Epidermal melanocyte (primary cell): ENCODE measurements around the gene MED27.
"Not testable (repeated sequence)": the region's sequence is repeated elsewhere in the genome, so short reads cannot be mapped to it uniquely, and the experiment has no call there.

ENCODE experiments used
- DNase-seq: peaks from one replicate; pipeline ENCODE4 v3.0.0; 2011; ENCODE audit warnings: low spot score; ENCODE audit not compliant: insufficient read length

Gene MED27

DNA sequence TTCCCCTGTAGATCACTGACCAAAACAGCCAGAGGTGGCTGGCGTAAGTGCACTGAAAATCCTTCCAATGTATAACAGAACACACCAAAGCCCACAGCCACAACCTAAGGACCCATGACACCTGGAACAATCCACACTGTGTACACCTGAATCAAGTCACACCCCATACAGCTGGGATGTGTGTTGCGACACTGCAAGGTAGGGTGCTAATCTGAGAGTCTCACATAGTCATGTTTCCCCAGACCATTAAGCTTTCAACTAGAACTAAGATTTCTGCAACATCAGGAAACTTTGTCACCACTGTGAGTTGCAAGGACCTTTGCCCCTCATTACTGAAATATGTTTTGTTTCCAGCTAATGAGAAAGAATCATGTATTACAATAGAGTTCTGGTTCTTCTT is 59.4 kb downstream of the MED27 start:
- DNase-seq: no peak

DNA sequence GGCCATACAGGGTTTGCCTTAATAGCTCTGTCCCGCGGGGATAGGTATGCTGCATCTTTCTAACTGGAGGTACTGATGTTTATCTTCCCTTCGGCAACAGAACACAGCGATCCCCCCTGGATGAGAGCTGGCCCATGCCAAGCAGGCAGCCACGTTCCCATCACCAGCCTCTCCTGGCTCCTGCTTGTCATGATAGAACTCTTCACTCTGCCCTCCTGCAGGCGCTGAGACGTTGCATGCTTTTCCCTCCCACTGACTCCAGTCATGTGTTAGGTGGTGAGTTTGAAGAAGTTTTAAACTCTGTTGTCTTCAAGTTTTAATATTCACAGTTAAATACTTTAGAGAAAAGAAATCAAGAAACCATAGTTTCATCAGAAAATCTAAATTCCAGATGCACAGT is 60.0 kb downstream of the MED27 start:
- no peak for DNase-seq

DNA sequence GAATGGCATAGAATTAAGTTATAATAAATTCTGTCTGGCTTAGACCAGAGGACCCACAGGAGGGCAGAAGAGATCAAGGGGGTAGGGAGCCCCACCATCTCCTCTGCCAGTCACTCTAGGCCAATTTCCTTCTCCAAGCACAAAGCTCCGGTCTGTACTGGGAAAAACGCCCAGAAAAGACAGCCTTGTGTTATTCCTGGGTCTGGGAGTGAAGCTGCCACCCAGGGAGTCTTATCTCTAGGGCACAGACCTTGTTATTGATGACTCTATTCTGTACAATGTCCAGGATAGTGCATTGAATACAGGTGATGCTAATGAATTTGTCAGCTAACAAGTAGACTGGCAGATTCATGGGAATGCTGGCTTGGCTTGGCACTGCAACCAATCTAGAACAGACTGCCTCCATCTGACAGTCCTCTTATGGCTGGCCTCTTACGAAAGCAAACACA is 60.7 kb downstream of the MED27 start:
- DNase-seq: no peak

DNA sequence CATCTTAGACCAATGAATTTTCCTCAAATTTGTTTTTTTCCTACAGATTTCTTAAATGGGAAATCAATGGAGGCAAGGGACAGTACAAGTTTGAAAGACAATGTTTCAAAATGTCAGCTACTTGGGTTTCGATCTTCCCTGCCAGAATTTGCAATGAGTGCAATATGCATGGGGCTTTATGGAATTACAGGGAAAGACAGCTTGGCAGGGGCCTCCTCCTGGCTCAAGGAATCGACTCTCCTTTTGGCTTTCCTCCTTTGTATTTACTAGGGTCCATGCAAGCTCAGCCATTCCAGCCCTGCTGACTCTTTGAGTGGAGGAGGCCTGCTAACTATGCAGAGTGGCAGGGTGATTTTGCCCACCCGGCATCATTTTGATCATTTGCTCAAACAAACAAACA is 63.2 kb downstream of the MED27 start:
- no peak for DNase-seq

DNA sequence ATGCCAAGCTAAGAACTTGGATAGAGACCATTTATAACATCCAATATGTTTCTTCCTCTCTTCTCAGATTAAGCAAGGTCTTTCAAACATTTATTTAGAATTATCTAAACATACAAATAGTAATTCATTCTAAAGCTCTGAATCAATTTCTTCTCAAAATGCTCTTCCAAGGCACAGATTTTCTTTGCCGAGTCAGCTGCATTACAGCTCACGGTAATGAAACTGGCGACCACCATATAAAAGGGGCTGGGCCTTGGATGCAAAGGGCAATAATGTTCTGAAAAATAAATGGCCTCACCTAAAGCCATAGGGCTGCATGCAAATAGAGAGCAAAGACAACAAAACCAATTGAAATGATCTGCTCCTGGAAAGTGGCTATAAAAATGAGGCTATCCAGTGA is 63.8 kb downstream of the MED27 start:
- no peak for DNase-seq

DNA sequence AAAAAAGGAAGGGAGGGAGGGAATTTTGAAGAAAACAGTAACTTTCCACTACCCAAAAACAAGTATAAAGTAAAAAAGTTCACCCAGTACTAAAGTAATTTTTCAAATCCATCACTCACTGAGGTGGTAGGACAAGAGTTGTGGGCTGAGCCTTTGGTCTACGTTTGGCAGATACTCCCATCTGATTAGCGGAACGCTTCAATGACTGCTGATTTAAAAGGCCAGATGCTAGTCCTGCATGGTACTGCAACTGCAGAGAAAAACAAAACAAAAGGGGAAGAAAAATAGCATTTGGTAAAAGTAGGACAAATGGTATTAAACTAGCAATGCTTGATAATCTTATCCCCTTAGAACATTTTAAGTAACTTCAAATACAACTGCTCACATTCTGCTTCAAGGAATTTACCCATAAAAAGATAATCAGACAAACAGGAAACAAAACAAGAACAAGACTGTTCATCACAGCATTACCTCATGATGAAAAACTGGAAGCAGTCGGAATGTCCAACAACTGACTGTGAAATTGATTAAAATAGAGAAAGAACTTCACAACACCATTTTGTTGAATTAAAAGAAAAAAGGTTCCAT is 65.4 kb downstream of the MED27 start:
- DNase-seq: peak; percentile 49

DNA sequence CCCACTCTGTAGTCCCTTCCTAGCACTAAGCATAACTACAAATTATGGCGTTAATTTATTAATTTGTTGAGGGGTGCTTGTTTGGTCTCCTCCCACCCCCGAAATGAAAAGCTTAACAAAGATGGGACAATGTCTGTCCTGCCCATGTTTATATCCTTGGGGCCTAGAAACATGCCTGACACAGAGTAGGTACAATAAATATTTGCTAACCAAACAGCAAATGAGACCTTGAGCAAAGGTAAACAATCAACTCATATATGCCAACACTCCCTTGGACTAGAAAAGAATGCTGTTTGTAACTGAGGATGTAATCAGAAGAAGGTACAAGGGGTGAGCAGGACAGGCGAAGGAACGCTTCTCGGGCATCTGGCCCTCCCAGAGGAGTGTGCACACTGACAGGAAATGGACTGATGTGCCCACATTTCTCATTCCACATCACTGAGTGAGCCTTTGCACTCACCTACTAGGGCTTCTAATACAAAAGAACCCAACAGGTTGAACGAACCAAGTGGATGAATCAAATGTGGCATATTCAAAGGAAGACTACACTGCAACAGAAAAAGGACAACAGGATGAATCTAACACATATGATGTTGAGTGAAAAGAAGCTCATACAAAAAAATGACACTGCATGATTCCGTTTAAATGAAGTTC is 66.8 kb downstream of the MED27 start:
- no peak for DNase-seq

DNA sequence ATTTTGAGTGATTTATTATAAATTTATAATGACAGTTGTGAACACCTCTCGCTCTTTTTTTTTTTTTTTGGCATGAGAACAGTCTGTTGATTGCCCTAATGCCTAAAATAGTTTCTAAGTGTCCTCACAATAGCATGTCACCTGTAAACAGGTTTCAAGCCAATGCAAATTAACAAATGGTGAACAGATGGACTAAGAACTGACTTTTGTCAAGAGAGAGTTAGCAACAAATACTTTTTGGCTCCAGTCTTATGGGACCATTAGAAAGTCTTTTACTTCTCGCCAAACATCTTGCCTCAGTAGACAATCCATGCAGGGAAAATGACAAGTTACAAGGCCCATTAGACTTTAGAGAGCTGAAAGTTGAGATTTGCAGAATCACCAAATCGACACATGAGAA is 67.8 kb downstream of the MED27 start:
- no peak for DNase-seq

DNA sequence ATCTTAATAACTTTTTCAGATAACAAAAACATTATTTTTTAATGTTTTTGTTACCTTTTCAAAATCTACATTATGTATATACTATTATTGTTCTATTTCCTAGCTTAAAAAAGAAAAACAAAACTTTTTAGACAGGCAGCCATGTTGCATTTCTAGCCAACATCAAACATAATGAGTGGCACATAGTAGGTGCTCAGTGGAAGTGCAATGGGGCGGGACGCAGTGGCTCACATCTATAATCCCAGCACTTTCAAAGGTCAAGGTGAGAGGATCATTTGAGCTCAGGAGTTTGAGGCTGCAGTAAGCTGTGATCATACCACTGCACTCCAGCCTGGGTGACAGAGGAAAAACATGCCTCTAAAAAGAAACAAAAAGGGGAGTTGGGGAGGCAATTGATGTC is 68.4 kb downstream of the MED27 start:
- no peak for DNase-seq

DNA sequence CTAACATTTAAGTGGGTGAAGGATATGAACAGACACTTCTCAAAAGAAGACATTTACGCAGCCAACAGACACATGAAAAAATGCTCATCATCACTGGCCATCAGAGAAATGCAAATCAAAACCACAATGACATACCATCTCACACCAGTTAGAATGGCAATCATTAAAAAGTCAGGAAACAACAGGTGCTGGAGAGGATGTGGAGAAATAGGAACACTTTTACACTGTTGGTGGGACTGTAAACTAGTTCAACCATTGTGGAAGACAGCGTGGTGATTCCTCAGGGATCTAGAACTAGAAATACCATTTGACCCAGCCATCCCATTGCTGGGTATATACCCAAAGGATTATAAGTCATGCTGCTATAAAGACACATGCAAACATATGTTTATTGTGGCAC is 69.5 kb downstream of the MED27 start:
- DNase-seq: not testable (repeated sequence)

DNA sequence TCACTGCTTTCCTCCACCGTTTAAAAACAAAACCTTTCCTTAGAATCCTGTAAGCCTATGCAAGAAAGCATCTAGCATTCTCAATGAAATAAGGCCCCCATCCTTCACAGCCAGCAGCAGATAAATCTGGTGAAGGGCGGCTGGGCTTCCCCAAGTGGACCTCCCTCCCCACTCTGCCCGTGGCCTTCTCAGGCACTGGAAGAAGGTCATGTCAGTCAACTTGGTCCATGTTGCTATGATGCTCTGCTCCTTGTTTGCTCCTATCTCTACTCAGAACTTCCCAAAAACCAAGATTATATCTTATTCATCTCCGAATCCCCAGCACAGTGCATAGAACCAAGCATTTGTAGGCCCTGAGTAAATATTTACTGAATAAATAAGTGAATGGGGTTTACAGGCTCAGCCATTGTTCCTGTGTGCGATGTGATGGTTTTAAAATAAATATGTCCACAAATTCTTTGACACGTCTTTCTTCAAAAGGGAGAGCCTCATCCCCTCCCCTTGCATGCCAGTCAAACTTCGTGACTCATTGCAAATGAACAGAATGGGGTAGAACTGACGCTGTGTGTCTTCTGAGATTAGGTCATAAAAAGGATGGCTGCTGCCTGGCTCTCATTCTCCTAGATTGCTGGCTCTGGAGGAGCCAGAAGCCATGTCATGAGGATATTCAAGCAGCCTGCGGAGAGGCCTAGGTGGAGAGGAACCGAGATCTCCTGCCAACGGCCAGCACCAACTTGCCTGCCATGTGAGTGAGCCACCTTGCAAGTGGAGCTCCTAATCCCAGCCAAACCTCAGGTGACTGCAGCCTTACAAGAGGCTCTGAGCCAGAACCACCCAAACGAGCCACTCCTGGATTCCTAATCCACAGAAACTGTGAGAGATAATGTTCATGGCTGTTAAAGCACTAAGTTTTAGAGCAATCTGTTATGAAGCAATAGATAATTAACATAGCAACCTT is 70.5 kb downstream of the MED27 start:
- DNase-seq: no peak

DNA sequence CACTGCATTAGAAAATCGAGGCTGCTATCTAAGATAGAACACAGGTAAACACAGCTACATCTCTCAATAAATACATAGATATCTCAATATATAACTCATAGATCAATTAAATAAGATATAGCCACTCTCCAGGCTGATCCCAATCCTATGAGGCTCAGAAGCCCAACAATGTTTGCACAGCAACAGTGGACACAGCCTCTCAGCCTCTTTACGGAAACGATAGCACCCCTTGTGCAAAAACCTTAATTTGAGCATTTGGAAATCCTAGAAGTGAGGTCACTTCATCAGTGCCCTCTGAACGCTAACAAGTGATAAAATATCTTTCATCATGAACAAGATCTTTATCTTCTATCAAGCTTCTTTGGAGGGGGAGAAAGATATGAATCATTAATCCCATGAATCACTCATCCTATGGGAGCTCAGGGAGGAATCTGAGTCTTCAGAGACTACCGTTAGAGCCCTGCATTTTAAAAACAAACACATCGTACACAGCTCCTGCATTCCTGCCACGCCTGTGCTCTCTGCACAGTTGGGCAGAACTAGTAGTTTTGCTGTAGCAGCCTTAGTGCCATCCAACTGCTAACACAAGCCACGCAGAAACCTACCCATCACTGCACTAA is 71.4 kb downstream of the MED27 start:
- no peak for DNase-seq

DNA sequence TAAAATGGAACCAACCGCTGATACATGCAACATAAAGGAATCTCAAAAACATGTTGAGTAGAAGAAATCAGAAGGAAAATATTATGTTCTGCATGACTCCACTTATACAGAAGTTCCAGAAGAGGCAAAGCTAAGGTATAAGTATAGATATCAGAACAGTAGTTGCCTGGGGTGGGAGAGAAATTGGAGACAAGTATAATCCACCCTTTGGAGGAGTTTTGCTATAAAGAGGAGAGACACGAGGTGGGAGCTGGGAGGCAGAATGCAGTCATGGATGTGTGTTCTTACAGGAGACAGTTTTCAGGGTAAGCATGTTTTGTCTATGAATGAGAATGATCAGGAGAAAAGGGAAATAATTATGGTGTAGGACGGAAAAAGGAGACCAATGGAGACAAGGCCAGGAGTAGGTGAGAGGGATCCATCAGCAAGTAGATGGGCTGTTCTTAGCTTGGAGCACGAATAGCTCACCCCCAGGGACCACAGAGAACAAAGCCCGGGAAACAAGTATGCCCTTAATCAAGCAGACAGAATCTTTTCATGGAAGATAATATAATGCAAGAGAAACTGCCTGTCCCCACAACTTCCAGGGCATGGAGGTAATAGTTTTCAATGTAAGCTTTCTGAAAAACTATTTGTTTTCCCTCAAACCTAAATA is 72.2 kb downstream of the MED27 start:
- no peak for DNase-seq

DNA sequence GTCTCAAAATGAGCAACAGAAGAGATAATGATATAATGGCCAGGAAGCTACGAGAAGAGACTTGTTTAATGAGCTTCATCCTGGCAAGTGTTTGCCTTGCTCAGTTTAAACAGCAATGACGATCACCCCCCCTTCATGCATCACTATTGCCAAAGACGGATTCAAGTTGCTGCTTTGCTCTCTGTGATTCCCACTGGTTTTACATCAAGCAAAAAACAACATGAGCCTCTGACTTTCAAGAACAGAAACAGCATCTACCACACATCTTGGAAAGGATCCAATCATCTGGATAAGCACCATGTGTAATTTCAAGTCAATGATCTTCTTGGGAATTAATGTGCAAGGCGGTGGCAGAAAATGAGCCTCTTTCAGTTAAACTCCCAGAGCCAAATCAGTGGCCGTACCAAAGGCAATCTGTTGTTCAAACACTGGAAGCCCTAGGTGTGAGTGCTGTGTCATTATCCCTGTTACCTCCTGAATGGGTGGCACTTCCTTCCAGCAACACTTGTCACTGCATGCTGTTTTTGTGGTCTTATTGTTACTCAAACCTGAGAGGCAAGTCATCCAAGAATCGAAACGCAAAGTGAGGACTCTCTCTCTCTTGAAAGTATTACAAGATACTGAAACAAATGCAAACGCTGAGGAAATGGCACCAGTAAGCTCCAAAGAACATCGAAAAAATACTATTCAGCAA is 72.8 kb downstream of the MED27 start:
- no peak for DNase-seq

DNA sequence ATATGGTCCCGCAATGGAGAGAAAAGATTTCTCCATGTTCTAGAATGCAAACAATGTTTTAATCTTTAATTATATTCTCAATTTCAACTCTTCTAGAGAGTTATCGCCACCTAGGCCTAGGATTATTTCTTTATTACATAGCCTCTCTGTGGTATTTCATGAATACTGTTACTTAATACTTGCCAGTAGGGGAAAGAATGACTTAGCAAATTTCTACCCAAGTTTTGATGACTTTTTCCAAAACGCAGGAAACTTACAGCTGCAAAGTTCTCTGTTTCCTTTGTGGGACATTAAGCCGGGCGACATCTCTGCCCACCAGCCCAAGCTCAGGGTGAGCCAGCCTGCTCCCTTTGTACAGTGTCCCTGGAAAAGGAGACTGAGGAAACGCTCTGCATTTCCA is 73.8 kb downstream of the MED27 start:
- no peak for DNase-seq

DNA sequence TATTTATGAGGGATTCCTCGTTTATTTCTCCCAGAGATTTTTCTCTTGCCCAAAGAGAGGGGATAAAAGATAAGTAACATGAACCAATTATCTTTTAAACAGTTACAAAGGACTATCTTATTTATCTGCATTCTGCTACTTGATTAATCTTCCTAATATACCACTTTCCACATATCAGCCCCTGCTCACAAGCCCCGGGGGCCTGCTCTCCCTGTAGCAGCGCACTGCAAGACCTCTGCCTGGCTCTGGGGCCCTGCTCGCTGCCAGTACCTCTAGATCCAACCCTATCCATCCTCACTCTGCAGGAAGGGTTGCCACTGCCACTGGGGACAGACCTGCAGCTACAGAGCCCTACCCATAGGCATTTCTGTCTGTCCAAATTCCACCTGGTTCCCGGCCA is 75.3 kb downstream of the MED27 start:
- no peak for DNase-seq

DNA sequence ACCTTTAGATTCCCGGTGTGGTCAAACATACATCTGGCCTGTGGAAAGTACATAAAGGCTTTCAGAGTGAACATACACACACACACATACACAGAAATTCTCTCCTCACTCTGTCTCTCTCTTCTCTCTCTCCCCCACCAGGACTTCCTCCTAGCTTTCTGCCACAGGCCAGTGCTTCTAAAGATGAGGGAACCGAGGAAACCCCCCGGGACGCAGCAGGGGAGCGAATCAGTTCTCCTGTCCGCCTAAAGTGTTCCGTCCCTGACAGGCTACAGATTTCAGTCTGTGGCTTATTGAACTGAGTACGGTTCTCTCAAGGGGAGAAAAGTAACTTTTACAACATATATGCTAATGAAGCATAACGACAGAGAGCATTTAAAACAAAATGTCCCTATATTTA is 75.8 kb downstream of the MED27 start:
- DNase-seq: no peak

DNA sequence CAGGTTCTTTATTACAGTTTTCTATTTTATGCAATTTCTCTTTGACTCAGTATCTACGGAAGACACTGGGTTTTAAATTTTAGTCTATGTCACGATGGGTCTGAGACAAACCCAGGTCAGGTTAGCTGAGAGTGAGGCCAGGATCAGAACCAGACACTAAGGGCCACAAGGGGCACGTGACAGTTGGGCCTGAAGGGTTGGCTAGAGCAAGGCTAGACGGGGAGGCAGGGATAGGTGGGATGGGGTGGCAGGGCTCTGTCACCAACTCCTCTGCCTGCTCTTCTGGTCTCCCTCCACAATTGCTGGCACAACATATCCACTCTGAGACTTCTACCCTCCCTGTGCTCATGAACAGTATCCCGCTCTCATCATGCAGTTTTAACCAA is 76.4 kb downstream of the MED27 start:
- DNase-seq: no peak

DNA sequence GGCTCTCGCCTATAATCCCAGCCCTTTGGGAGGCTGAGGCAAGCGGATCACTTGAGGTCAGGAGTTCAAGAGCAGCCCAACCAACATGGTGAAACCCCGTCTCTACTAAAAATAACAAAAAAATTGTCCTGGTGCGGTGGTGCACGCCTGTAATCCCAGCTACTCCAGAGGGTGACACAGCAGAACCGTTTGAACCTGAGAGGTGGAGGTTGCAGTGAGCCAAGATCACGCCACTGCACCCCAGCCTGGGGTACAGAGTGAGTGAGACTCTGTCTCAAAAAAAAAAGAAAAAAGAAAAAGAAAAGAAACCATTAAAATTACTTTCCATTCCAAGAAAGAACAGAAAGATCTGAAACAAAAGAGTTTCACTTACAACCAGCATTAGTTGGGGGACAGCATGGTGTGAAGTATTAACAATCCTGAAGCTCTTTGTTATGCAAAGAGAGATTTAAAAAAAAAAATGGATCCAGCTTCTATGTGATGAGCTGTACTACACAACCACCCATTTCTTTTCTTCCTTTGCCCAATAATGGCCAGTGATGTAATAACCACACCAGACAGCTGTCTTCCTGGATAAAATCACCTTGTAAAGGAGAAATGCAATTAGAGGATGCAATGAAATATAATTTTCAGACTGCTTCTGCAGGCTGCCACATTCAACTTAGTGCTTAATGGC is 76.9 kb downstream of the MED27 start:
- no peak for DNase-seq

DNA sequence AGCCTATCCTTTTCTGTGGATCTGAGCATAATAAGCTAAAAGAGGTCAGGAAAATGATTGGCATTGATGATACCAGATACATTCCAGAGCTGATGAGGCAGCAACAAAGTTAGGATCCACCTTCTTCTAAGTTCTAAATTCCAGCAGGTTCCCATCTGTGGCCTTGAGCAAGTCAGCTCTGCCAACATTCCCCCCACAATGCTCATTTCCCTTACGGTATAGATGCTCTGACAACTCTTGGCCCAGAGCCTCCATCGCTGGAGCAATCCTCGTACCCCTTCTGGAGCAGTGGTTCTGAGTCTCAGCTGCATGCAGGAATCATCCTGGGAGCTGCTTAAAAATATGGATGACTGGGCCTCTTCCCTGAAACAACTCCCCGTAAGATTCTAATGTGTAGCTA is 78.1 kb downstream of the MED27 start:
- DNase-seq: no peak
